ENCODE results near the gene TSPYL1.

GRCh38 chr6:116279232-116280160, at the start of gene TSPYL1:
- TF ChIP-seq, protein P1, sequence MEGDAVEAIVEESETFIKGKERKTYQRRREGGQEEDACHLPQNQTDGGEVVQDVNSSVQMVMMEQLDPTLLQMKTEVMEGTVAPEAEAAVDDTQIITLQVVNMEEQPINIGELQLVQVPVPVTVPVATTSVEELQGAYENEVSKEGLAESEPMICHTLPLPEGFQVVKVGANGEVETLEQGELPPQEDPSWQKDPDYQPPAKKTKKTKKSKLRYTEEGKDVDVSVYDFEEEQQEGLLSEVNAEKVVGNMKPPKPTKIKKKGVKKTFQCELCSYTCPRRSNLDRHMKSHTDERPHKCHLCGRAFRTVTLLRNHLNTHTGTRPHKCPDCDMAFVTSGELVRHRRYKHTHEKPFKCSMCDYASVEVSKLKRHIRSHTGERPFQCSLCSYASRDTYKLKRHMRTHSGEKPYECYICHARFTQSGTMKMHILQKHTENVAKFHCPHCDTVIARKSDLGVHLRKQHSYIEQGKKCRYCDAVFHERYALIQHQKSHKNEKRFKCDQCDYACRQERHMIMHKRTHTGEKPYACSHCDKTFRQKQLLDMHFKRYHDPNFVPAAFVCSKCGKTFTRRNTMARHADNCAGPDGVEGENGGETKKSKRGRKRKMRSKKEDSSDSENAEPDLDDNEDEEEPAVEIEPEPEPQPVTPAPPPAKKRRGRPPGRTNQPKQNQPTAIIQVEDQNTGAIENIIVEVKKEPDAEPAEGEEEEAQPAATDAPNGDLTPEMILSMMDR (IDR thresholded peaks at IDR 0.05; ENCODE audit: low read depth, low read length, missing input control): no peak
- TF ChIP-seq EGR1 (IDR thresholded peaks at IDR 0.05; ENCODE audit: low read depth in 2 of 2) (no peak), YY1 (IDR thresholded peaks at IDR 0.05) (peak; percentile 82), MAX (IDR thresholded peaks at IDR 0.05) (peak; percentile 11), TAF1 (conservative IDR thresholded peaks at IDR 0.05) (peak; percentile 91), RAD21 (IDR thresholded peaks at IDR 0.05) (no peak), SP1 (IDR thresholded peaks at IDR 0.05) (peak; percentile 64), NR2F2 (IDR thresholded peaks at IDR 0.05) (no peak), FOXA1 (IDR thresholded peaks at IDR 0.05) (no peak), JUND (IDR thresholded peaks at IDR 0.05) (peak in 1 of 2 donors; percentile 36), ZBTB33 (IDR thresholded peaks at IDR 0.05) (peak; percentile 99), HNF4A (conservative IDR thresholded peaks at IDR 0.05) (peak in 1 of 2 donors; percentile 4)
- TF ChIP-seq, protein P2, sequence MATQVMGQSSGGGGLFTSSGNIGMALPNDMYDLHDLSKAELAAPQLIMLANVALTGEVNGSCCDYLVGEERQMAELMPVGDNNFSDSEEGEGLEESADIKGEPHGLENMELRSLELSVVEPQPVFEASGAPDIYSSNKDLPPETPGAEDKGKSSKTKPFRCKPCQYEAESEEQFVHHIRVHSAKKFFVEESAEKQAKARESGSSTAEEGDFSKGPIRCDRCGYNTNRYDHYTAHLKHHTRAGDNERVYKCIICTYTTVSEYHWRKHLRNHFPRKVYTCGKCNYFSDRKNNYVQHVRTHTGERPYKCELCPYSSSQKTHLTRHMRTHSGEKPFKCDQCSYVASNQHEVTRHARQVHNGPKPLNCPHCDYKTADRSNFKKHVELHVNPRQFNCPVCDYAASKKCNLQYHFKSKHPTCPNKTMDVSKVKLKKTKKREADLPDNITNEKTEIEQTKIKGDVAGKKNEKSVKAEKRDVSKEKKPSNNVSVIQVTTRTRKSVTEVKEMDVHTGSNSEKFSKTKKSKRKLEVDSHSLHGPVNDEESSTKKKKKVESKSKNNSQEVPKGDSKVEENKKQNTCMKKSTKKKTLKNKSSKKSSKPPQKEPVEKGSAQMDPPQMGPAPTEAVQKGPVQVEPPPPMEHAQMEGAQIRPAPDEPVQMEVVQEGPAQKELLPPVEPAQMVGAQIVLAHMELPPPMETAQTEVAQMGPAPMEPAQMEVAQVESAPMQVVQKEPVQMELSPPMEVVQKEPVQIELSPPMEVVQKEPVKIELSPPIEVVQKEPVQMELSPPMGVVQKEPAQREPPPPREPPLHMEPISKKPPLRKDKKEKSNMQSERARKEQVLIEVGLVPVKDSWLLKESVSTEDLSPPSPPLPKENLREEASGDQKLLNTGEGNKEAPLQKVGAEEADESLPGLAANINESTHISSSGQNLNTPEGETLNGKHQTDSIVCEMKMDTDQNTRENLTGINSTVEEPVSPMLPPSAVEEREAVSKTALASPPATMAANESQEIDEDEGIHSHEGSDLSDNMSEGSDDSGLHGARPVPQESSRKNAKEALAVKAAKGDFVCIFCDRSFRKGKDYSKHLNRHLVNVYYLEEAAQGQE (IDR thresholded peaks at IDR 0.05): peak; percentile 86
- TF ChIP-seq, protein P3, sequence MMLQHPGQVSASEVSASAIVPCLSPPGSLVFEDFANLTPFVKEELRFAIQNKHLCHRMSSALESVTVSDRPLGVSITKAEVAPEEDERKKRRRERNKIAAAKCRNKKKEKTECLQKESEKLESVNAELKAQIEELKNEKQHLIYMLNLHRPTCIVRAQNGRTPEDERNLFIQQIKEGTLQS (IDR thresholded peaks at IDR 0.05): no peak

Data from liver (tissue), 3 donors.